HG03039 (cell line): ENCODE measurements around the gene CIRBP.
"Not testable (repeated sequence)": the region's sequence is repeated elsewhere in the genome, so short reads cannot be mapped to it uniquely, and the experiment has no call there.

Experiments used
- ATAC-seq: cut with Tn5 transposase; IDR thresholded peaks from one replicate; pipeline ENCODE4 v1.9.1; 2021; ENCODE audit warnings: mild to moderate bottlenecking, moderate library complexity; ENCODE audit not compliant: unreplicated experiment

The CIRBP gene

GRCh38 chr19:1290196-1290702 lies 21.1 kb downstream of the CIRBP start:
- ATAC-seq: no peak

- ATAC-seq: no peak
Observed at GRCh38 chr19:1290703-1291651, 21.8 kb downstream of the CIRBP start.

GRCh38 chr19:1291761-1292418 lies 22.8 kb downstream of the CIRBP start:
- no peak for ATAC-seq

- ATAC-seq: no peak
Observed at GRCh38 chr19:1292419-1293151, 23.5 kb downstream of the CIRBP start.

GRCh38 chr19:1293782-1294604 lies 24.9 kb downstream of the CIRBP start:
- no peak for ATAC-seq

- no peak for ATAC-seq
Observed at GRCh38 chr19:1294688-1295087, 25.6 kb downstream of the CIRBP start.

GRCh38 chr19:1295169-1296012 lies 26.3 kb downstream of the CIRBP start:
- no peak for ATAC-seq

GRCh38 chr19:1296078-1296477 lies 26.9 kb downstream of the CIRBP start:
- no peak for ATAC-seq

- no peak for ATAC-seq
Observed at GRCh38 chr19:1296575-1297271, 27.6 kb downstream of the CIRBP start.

- no peak for ATAC-seq
Observed at GRCh38 chr19:1298235-1298634, 29.1 kb downstream of the CIRBP start.

GRCh38 chr19:1299801-1300200 lies 30.7 kb downstream of the CIRBP start:
- ATAC-seq: no peak

- ATAC-seq: no peak
Observed at GRCh38 chr19:1300744-1301490, 31.8 kb downstream of the CIRBP start.

GRCh38 chr19:1302533-1303239 lies 33.6 kb downstream of the CIRBP start:
- ATAC-seq: no peak

GRCh38 chr19:1304197-1304924 lies 35.2 kb downstream of the CIRBP start:
- ATAC-seq: no peak

- ATAC-seq: not testable (repeated sequence)
Observed at GRCh38 chr19:1305354-1305753, 36.2 kb downstream of the CIRBP start.

GRCh38 chr19:1307320-1307719 lies 38.2 kb downstream of the CIRBP start:
- ATAC-seq: no peak

- ATAC-seq: no peak
Observed at GRCh38 chr19:1307755-1308303, 38.7 kb downstream of the CIRBP start.
